ENCODE results near the gene PAX4.

PAX4 gene

GRCh38 chr7:127650847-127651555 lies 33.1 kb upstream of the PAX4 start:
- DNase-seq (ENCODE audit: low read depth), result no peak
- TF ChIP-seq, protein P1, sequence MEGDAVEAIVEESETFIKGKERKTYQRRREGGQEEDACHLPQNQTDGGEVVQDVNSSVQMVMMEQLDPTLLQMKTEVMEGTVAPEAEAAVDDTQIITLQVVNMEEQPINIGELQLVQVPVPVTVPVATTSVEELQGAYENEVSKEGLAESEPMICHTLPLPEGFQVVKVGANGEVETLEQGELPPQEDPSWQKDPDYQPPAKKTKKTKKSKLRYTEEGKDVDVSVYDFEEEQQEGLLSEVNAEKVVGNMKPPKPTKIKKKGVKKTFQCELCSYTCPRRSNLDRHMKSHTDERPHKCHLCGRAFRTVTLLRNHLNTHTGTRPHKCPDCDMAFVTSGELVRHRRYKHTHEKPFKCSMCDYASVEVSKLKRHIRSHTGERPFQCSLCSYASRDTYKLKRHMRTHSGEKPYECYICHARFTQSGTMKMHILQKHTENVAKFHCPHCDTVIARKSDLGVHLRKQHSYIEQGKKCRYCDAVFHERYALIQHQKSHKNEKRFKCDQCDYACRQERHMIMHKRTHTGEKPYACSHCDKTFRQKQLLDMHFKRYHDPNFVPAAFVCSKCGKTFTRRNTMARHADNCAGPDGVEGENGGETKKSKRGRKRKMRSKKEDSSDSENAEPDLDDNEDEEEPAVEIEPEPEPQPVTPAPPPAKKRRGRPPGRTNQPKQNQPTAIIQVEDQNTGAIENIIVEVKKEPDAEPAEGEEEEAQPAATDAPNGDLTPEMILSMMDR (IDR thresholded peaks at IDR 0.05; ENCODE audit: insufficient read depth, low read depth, low read length, missing control alignments), result no peak
- H3K4me3 ChIP-seq (ENCODE audit: low read length), result peak overlapping the region; percentile 93

- DNase-seq (ENCODE audit: low read depth), result no peak
- TF ChIP-seq, protein P1 (IDR thresholded peaks at IDR 0.05; ENCODE audit: insufficient read depth, low read depth, low read length, missing control alignments), result no peak
- no peak overlapping the region for H3K4me3 ChIP-seq (ENCODE audit: low read length)
These were observed 31.0 kb upstream of the PAX4 start for GRCh38 chr7:127648986-127649385.

DNA sequence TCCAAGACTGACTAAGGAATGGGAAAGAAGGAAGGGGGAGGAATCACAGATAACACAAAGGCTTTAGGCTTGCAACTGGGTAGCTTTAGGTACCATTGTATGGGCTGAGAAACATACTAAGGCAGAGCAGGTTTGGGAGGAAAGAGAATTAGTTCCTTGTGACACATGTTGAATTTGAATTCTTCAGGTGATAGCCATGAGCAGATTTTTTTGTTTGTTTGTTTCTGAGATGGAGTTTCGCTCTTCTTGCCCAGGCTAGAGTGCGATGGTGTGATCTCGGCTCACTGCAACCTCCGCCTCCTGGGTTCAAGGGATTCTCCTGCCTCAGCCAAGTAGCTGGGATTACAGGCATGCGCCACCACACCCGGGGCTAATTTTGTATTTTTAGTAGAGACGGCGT lies 29.7 kb upstream of the PAX4 start:
- DNase-seq (ENCODE audit: low read depth), result no peak
- TF ChIP-seq, protein P1 (IDR thresholded peaks at IDR 0.05; ENCODE audit: insufficient read depth, low read depth, low read length, missing control alignments), result no peak
- H3K4me3 ChIP-seq (ENCODE audit: low read length), result no peak overlapping the region

DNA sequence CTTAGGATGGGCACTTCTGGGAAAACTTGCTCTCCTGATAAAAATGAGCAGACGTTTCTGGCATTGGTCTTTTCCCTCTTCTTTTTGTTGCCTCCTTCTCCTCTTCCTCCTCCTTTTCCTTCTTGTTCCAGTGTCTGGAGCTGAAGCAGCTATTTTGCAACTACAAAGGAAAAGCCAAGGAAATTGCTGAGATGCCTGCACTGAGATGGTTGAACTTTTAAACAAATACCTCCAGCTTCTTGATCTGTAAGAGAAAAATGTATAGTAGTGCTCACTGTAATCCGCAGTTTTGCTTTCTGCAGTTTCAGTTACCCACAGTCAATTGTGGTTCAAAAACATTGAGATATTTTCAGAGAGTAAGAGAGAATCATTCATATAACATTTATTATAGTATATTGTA lies 26.5 kb upstream of the PAX4 start:
- TF ChIP-seq, protein P1 (IDR thresholded peaks at IDR 0.05; ENCODE audit: insufficient read depth, low read depth, low read length, missing control alignments), result no peak
- DNase-seq (ENCODE audit: low read depth), result no peak

DNA sequence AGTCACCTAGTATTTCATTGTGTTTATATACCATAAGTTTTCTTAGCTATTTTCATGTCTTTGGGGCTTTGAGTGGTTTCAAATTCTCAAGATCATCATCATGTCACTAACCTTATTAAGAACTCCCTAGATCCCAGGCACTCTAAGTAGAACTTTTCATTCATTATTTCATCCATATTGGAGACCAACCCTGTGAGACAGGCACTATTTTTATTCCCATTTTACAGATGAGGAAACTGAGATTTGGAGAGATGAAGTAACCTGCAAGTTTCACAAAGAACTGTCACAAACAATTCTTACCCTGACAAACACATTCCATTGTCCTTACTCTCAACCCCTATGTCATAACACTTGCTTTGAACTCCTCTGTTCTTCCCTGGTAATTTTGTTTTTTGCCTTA lies 20.3 kb upstream of the PAX4 start:
- DNase-seq (ENCODE audit: low read depth), result no peak
- H3K4me3 ChIP-seq (ENCODE audit: low read length), result no peak overlapping the region
- TF ChIP-seq, protein P1 (IDR thresholded peaks at IDR 0.05; ENCODE audit: insufficient read depth, low read depth, low read length, missing control alignments), result no peak

More for the DNA sequence above, 26.5 kb upstream of the PAX4 start:
- no peak overlapping the region for H3K4me3 ChIP-seq (ENCODE audit: low read length)

DNA sequence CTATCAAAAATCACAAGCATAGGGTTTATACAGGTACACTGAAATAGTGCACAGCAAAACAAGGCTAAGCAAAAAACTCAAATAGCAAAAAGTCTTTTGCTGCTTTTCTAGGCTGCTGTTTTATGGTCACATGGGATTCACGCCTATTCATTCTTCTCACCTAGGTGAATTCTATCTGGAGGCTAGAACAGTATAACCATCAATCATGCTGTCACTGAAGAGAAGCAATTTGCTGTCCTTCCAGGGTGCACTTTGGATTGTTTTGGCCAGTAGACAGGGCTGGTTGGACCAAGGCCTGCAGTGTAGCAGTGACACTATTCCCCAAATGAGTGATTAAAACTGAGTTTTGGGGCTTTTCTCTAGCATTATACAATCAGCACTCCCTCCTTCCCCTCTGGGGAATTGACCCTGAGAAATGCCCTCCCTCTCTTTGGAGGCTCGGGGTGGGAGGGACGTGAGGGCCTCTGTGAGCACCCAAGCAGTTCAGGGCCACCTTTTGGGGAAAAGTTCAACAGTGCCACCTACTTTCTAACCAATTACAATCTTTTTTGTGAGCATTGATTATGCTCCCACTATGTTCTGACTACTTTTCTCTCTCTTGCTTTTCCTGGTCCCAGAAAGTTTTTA lies 17.8 kb upstream of the PAX4 start:
- no peak overlapping the region for H3K4me3 ChIP-seq (ENCODE audit: low read length)
- no peak for DNase-seq (ENCODE audit: low read depth)
- TF ChIP-seq, protein P1 (IDR thresholded peaks at IDR 0.05; ENCODE audit: insufficient read depth, low read depth, low read length, missing control alignments), result no peak

Data from epithelial cell of esophagus (primary cell).